WTC11 (cell line): ENCODE data around the gene DMRTA2.

Experiments used
- CREM ChIP-seq: sonication (generic); formaldehyde crosslinking; IDR thresholded peaks from 2 replicates; pipeline ENCODE4 v1.8.1; 2022; ENCODE audit warnings: mild to moderate bottlenecking, missing genetic modification reagents, moderate library complexity
- CTCF ChIP-seq: fragments of 200-600 bp; IDR thresholded peaks from 2 replicates; pipeline ENCODE4 v1.8.0; 2022; ENCODE audit warnings: antibody characterized with exemption
- HMGA2 ChIP-seq: fragments of 250-450 bp; sonication (Bioruptor Pico); IDR thresholded peaks from 2 replicates; pipeline ENCODE4 v1.4.0; 2021; ENCODE audit warnings: mild to moderate bottlenecking, moderate library complexity
- MAX ChIP-seq: sonication (generic); formaldehyde crosslinking; IDR thresholded peaks from 2 replicates; pipeline ENCODE4 v1.8.0; 2022; ENCODE audit warnings: mild to moderate bottlenecking, missing genetic modification reagents
- NR2C2 ChIP-seq: sonication (generic); formaldehyde crosslinking; IDR thresholded peaks from 2 replicates; pipeline ENCODE4 v1.8.0; 2022; ENCODE audit warnings: mild to moderate bottlenecking, missing genetic modification reagents
- PREB ChIP-seq: sonication (generic); formaldehyde crosslinking; IDR thresholded peaks from 2 replicates; pipeline ENCODE4 v1.8.1; 2022; ENCODE audit warnings: mild to moderate bottlenecking, missing genetic modification reagents, moderate library complexity, borderline replicate concordance
- TCF7 ChIP-seq: sonication (generic); formaldehyde crosslinking; IDR thresholded peaks from 2 replicates; pipeline ENCODE4 v1.8.0; 2022; ENCODE audit warnings: mild to moderate bottlenecking, low read depth, missing genetic modification reagents, moderate library complexity
- USF2 ChIP-seq: sonication (generic); formaldehyde crosslinking; IDR thresholded peaks from 2 replicates; pipeline ENCODE4 v1.8.1; 2023; ENCODE audit warnings: mild to moderate bottlenecking, missing genetic modification reagents, moderate library complexity
- ZNF121 ChIP-seq: sonication (generic); formaldehyde crosslinking; IDR thresholded peaks from 2 replicates; pipeline ENCODE4 v1.8.0; 2023; ENCODE audit warnings: missing genetic modification reagents
- ZNF138 ChIP-seq: sonication (generic); formaldehyde crosslinking; conservative IDR thresholded peaks from 2 replicates; pipeline ENCODE4 v1.8.1; 2022; ENCODE audit warnings: mild to moderate bottlenecking, moderate library complexity, missing genetic modification reagents
- ZNF512 ChIP-seq: sonication (generic); formaldehyde crosslinking; IDR thresholded peaks from 2 replicates; pipeline ENCODE4 v1.8.1; 2022; ENCODE audit warnings: missing genetic modification reagents, borderline replicate concordance

GRCh38 chr1:50415235-50416149 is 7.8 kb downstream of the DMRTA2 start:
- TF ChIP-seq CTCF, result no peak
- TF ChIP-seq PREB (CRISPR knock-in tag), result no peak
- TF ChIP-seq NR2C2, result no peak
- TF ChIP-seq CREM, result no peak
- TF ChIP-seq ZNF512 (CRISPR knock-in tag), result no peak
- TF ChIP-seq HMGA2 (CRISPR knock-in tag), result no peak
- no peak for TF ChIP-seq ZNF121 (CRISPR knock-in tag)
- no peak for TF ChIP-seq TCF7
- no peak for TF ChIP-seq MAX (CRISPR knock-in tag)
- no peak for TF ChIP-seq USF2 (CRISPR knock-in tag)
- TF ChIP-seq ZNF138, result no peak
